T-helper 1 cell treated with Interleukin-12 subunit alpha and Interleukin-12 subunit beta and Interleukin-4 antibody, amounts not matched to agents 30 μg/mL and 1 μg/mL, for 36 hours (primary cell): ENCODE results near the gene MAP4K5.
A peak's percentile ranks its signal among the peaks of the same experiment; 100 is the strongest.
"Not testable (repeated sequence)": the region's sequence is repeated elsewhere in the genome, so short reads cannot be mapped to it uniquely, and the experiment has no call there.

ENCODE experiments used
- H3K27ac Mint-ChIP-seq: one replicate; pipeline ENCODE4 v1.8.0; 2021; ENCODE audit warnings: mild to moderate bottlenecking, mixed read lengths
- H3K27me3 Mint-ChIP-seq: one replicate; pipeline ENCODE4 v1.8.0; 2021; ENCODE audit warnings: low read depth, mixed read lengths
- H3K36me3 Mint-ChIP-seq: one replicate; pipeline ENCODE4 v1.8.0; 2021; ENCODE audit warnings: low read depth, mixed read lengths
- H3K4me1 Mint-ChIP-seq: one replicate; pipeline ENCODE4 v1.8.0; 2021; ENCODE audit warnings: low read depth, mixed read lengths
- H3K4me3 Mint-ChIP-seq: one replicate; pipeline ENCODE4 v1.8.0; 2021; ENCODE audit warnings: mild to moderate bottlenecking, moderate library complexity, mixed read lengths
- H3K9me3 Mint-ChIP-seq: one replicate; pipeline ENCODE4 v1.8.0; 2021; ENCODE audit warnings: mixed read lengths

The MAP4K5 gene

DNA sequence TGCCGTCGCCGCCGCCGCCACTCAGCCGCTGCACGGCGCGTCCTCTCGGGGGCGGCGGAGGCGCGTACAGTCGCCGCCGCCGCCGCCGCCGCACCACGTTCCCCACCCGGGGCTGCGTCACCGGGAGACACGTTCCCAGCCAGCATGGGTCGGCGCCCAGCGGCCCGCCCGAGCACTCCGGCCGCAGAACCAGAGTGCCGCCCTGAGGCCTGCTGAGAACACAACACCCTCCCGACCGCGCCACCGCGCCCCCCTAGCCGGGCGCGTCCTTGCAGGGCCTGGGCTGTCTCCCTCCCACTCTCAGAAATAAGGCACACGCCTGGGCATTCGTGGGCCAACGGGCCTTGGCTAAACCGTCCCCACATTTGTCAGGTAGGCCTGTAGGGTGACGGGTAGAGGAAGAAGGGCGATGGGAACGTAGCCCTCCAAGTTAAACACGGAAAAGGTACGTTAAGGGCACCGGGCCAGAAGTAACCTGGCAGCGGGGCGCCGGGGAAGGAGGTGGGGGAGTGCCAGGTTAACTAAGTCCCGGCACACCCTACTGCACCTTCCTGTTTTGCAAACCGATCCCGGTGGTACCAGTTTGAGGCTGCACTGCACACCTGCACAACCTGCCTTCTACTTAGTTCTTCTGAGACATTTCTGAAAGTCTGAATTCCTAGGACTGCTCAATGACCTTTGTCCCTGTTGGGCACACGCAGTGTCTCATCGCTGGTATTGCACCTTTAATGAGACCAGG lies at the start of gene MAP4K5:
MAP4K5 (minus strand) TSS at position 68 of the 739 bp plus-strand sequence. CDS start 520 bp downstream, outside the sequence.
- Mint-ChIP-seq H3K27ac (peak within 1 kb of the TSS; percentile 78), H3K36me3 (peaks cover 2% of the 10 kb centered on the region), H3K4me3 (peak within 1 kb of the TSS; percentile 91), H3K27me3 (peaks cover 26% of the 10 kb centered on the region), H3K4me1 (peaks cover 28% of the 10 kb centered on the region), H3K9me3 (no peaks in the 10 kb centered on the region)

GRCh38 chr14:50578433-50578832 lies 46.1 kb upstream of the MAP4K5 start:
- Mint-ChIP-seq H3K36me3 (no peaks in the 10 kb centered on the region), H3K4me3 (no peak overlapping the region), H3K9me3 (no peaks in the 10 kb centered on the region), H3K27me3 (peaks cover 15% of the 10 kb centered on the region), H3K27ac (no peak overlapping the region), H3K4me1 (peaks cover 2% of the 10 kb centered on the region)

DNA sequence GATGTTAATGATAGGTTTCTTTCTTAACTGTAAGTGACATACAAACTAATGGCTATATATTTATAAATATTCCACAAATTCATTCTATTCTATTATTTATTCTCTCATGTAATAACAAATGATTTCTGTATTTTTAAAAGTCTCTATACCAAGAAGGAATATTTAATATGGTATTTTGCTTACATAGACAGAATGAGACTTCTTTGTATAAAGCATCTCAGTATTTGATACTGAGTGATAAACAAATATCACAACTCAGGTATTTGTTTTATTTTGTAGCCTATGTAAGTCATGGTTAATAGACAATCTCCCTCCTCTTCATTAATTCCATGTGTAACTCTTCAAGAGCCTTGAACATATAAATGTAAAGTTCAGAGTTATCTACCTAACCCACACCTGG lies 45.6 kb upstream of the MAP4K5 start:
- no peaks in the 10 kb centered on the region for H3K9me3 Mint-ChIP-seq
- no peaks in the 10 kb centered on the region for H3K36me3 Mint-ChIP-seq
- H3K4me1 Mint-ChIP-seq = peaks cover 2% of the 10 kb centered on the region
- no peak overlapping the region for H3K27ac Mint-ChIP-seq
- peaks cover 12% of the 10 kb centered on the region for H3K27me3 Mint-ChIP-seq
- no peak overlapping the region for H3K4me3 Mint-ChIP-seq

DNA sequence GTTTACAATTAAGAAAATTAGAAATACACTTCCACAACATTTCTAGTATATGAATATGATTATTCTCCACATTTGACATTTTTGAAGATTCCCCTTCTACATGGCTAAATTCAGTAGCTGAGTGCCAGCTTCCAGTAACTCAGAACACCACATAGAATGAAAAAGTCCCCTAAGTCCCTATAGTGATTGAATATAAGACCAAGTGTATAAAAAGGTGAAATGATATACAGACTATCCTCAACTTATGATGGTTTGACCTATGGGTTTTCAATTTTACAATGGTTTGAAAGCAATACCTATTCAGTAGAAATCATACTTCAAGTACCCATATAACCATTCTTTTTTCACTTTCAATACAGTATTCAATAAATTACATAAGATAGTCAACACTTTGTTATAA lies 43.4 kb upstream of the MAP4K5 start:
- Mint-ChIP-seq H3K27me3 (peaks cover 16% of the 10 kb centered on the region), H3K9me3 (peaks cover 2% of the 10 kb centered on the region), H3K4me3 (no peak overlapping the region), H3K36me3 (no peaks in the 10 kb centered on the region), H3K4me1 (peaks cover 2% of the 10 kb centered on the region), H3K27ac (no peak overlapping the region)

DNA sequence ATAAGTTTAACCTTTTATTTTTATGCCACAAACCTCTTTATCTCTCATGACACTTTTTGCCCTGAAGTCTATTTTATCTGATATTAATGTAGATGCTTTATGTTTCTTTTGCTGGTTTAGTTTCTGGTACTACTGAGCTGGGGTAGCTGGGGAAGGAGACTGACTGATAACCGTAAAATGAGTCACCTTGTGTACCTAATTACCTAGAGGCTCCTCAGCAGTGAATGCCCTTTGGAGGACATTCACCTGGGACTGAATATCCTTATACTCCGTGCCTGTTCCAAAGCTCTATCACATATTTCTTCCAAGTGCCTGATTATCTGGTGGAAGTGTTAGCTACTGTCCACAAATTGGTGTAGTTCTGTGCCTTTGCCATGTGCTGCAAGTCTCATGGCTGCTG lies 41.5 kb upstream of the MAP4K5 start:
- H3K9me3 Mint-ChIP-seq = peaks cover 15% of the 10 kb centered on the region
- H3K4me1 Mint-ChIP-seq = peaks cover 2% of the 10 kb centered on the region
- H3K4me3 Mint-ChIP-seq = no peak overlapping the region
- peaks cover 4% of the 10 kb centered on the region for H3K36me3 Mint-ChIP-seq
- H3K27me3 Mint-ChIP-seq = peaks cover 13% of the 10 kb centered on the region
- H3K27ac Mint-ChIP-seq = no peak overlapping the region

DNA sequence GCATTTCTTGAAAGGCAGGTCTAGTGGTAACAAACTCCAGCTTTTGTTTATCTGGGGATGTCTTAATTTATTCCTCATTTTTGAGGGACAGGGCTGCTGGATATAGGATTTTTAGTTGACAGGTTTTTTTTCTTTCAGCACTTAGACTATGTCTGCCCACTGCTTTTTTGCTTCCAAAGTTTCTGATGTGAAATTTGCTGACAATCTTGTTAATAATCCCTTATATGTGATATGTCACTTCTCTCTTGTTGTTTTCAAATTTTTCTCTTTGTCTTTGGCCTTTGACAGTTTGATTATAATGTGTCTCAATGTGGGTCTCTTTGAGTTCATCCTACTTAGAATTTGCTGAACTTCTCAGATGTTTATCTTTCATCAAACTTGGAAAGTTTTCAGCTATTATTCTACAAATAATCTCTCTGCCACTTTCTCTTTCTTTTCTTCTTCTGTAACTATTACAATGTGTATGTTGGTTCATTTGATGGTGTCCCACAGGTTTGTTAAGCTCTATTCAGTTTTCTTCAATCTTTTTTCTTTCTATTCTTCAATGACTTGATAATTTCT lies 37.4 kb upstream of the MAP4K5 start:
- Mint-ChIP-seq H3K4me1 (no peaks in the 10 kb centered on the region), H3K36me3 (peaks cover 4% of the 10 kb centered on the region), H3K4me3 (no peak overlapping the region), H3K9me3 (peaks cover 20% of the 10 kb centered on the region), H3K27ac (no peak overlapping the region), H3K27me3 (peaks cover 25% of the 10 kb centered on the region)

- Mint-ChIP-seq H3K27ac (no peak overlapping the region), H3K9me3 (no peaks in the 10 kb centered on the region), H3K4me3 (no peak overlapping the region), H3K4me1 (peaks cover 9% of the 10 kb centered on the region), H3K36me3 (no peaks in the 10 kb centered on the region), H3K27me3 (peaks cover 55% of the 10 kb centered on the region)
Measured at GRCh38 chr14:50562841-50563240, 30.5 kb upstream of the MAP4K5 start.

DNA sequence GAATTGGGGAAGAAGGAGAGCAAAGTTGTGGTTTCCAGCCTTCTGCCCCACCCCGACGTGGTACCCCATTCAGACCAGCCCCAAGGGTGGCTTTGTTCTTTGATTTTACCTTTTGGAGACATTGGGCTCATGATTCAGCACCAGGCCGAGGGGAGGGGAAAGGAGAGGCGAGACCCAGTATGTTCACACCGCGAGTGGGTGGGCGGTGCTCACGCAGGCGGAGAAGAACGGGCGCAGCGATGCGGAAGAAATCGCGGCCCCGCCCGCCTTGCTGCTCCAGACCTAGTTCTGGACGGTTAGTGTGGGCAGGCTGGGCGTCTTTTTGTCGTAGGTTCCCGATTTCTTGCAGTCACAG lies 28.5 kb upstream of the MAP4K5 start:
- Mint-ChIP-seq H3K4me3 (peak overlapping the region; percentile 83), H3K27me3 (peaks cover 67% of the 10 kb centered on the region)

DNA sequence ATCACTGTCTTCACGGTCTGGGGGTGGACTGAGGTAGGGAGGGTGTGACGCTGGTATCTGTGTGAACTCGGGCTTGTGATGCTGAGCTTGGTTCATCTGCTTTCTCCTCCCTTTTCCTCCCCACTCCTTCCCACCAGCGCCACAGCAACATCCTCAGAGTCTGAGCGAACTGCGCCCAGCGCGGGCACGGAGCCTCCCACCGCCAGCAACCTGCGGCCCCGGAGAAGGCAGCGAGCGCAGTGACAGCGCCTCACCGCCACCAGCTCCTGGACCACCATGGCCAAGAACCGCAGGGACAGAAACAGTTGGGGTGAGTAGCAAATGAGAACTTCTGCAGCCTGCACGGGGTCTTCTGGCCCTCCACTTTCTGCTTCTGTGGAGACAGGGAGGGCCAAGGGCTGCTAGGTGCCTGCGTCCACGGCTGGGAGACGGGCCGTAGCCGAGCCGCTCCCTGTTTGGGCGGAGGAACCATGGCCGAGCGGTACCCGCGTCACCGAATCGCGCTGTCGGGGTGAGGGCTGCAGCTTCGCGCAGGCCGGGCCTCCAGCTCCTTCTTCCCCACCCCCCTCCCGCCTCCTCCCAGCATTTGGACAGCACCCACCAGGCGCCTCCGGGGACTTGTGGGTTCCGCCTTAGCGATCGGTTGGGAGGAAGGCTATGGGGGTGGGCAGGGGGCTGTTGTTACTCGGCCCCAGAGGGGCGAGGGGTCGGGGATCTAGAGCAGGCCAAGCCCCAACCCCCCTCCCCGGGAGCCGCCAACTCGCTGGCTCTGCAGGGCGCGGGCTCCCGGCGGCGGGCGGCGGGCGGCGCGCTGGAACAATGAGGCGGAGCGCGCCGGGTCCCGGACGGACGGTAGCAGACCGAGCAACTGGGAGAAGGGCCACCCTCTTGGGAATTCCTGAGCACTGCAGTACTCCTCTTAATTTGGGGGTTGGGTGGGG lies 27.9 kb upstream of the MAP4K5 start, which contains the start of gene ATL1:
ATL1 (plus strand) TSS at position 156 of the 941 bp plus-strand sequence; CDS start at position 277, 121 bp downstream.
- Mint-ChIP-seq H3K36me3 (no peaks in the 10 kb centered on the region), H3K27ac (no peak within 1 kb of the TSS), H3K9me3 (no peaks in the 10 kb centered on the region), H3K4me3 (peak within 1 kb of the TSS; percentile 83), H3K4me1 (peaks cover 9% of the 10 kb centered on the region), H3K27me3 (peaks cover 69% of the 10 kb centered on the region)

More for the DNA sequence above, 28.5 kb upstream of the MAP4K5 start:
- no peak overlapping the region for H3K27ac Mint-ChIP-seq
- H3K36me3 Mint-ChIP-seq = no peaks in the 10 kb centered on the region
- H3K9me3 Mint-ChIP-seq = no peaks in the 10 kb centered on the region
- peaks cover 9% of the 10 kb centered on the region for H3K4me1 Mint-ChIP-seq

- not testable (repeated sequence) for H3K27ac Mint-ChIP-seq, H3K9me3 Mint-ChIP-seq, H3K4me3 Mint-ChIP-seq, H3K4me1 Mint-ChIP-seq, H3K36me3 Mint-ChIP-seq
- H3K27me3 Mint-ChIP-seq = peaks cover 42% of the 10 kb centered on the region
Measured at GRCh38 chr14:50552796-50553195, 20.4 kb upstream of the MAP4K5 start.

DNA sequence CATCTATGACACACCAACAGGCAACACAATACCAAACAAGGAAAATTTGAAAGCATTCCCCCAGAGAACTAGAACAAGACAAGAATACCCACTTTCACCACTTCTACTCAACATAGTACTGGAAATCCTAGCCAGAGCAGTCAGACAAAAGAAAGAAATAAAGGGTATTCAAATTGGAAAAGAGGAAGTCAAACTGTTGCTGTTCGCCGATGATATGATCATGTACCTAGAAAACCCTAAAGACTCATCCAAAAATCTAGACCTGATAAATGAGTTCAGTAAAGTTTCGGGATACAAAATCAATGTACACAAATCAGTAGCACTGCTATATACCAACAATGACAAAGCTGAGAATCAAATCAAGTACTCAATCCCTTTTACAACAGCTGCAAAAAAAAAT lies 19.5 kb upstream of the MAP4K5 start:
- no peak overlapping the region for H3K4me3 Mint-ChIP-seq
- peaks cover 6% of the 10 kb centered on the region for H3K4me1 Mint-ChIP-seq
- peaks cover 33% of the 10 kb centered on the region for H3K27me3 Mint-ChIP-seq
- no peaks in the 10 kb centered on the region for H3K36me3 Mint-ChIP-seq
- H3K9me3 Mint-ChIP-seq = no peaks in the 10 kb centered on the region
- no peak overlapping the region for H3K27ac Mint-ChIP-seq

GRCh38 chr14:50550294-50550693 lies 17.9 kb upstream of the MAP4K5 start:
- H3K9me3 Mint-ChIP-seq = no peaks in the 10 kb centered on the region
- H3K36me3 Mint-ChIP-seq = no peaks in the 10 kb centered on the region
- peaks cover 6% of the 10 kb centered on the region for H3K4me1 Mint-ChIP-seq
- peaks cover 22% of the 10 kb centered on the region for H3K27me3 Mint-ChIP-seq
- no peak overlapping the region for H3K27ac Mint-ChIP-seq
- no peak overlapping the region for H3K4me3 Mint-ChIP-seq

DNA sequence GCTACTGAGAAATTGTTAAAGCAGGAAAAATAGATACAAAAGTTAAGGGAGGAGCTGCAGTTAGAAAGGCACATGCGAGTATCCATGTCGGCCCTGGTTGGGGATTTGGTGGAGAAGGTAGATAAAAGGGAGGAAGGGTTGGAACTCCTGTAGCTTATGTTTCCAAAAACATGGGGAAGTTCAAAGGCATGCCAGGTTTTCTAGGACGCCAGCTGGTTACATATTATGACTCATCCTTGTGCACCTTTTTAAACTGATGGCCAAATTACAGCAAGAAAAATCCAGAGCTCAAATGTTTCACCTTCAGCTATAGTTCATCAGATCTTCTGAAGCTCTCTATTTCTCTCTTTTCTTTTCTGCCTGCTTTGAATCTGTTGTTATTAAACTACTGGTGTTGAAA lies 13.2 kb upstream of the MAP4K5 start:
- Mint-ChIP-seq H3K36me3 (no peaks in the 10 kb centered on the region), H3K9me3 (no peaks in the 10 kb centered on the region), H3K4me1 (peaks cover 6% of the 10 kb centered on the region), H3K27me3 (peaks cover under 1% of the 10 kb centered on the region), H3K4me3 (no peak overlapping the region), H3K27ac (no peak overlapping the region)

DNA sequence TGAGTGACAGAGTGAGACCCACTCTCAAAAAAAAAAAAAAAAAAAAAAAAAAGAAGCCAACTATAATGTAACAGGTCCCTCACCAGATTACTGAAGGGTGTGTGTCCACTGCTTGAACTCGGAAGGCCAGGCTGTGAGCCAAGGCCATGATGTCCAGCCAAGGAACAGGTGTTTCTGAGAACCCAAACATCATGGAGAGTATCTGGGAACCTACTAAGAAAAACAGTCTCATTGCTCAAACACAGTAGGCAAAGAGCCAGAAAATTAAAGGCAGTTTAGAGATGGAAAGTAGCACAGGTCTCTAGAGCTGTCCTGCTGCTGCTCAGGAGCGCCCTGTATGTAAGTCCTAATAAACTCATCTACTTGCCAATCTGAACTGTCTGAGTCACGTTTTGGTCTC lies 12.5 kb upstream of the MAP4K5 start:
- peaks cover 6% of the 10 kb centered on the region for H3K4me1 Mint-ChIP-seq
- H3K9me3 Mint-ChIP-seq = no peaks in the 10 kb centered on the region
- no peak overlapping the region for H3K4me3 Mint-ChIP-seq
- no peaks in the 10 kb centered on the region for H3K27me3 Mint-ChIP-seq
- H3K27ac Mint-ChIP-seq = no peak overlapping the region
- H3K36me3 Mint-ChIP-seq = no peaks in the 10 kb centered on the region
